Vagina (tissue), 2 donors: ENCODE data around the gene ZSWIM6. TPM values are rescaled to one million over a fixed set of nuclear protein-coding genes. Genes with fewer than 3 reads are reported as not detected.

Experiments used
- DNase-seq, 2 donors: peaks; one replicate each; pipeline ENCODE4 v3.0.0-alpha.2; 2017; ENCODE audit errors: extremely low spot score in 2 of 2
- H3K27ac ChIP-seq: fragments of 200-600 bp; sonication (generic); one replicate; pipeline ENCODE4 v1.5.1; 2019
- H3K27me3 ChIP-seq: fragments of 200-600 bp; sonication (generic); one replicate; pipeline ENCODE4 v1.5.1; 2019
- H3K36me3 ChIP-seq, 2 donors: fragments of 200-600 bp; sonication (generic); one replicate each; pipeline ENCODE4 v1.5.1; 2017 to 2019
- H3K4me1 ChIP-seq: fragments of 200-600 bp; sonication (generic); one replicate; pipeline ENCODE4 v1.5.1; 2019
- H3K4me3 ChIP-seq, 2 donors: fragments of 200-600 bp; sonication (generic); 1 replicate in 1 of 2; 2 replicates in 1 of 2; pipeline ENCODE4 v1.5.1; 2016 to 2019
- H3K9me3 ChIP-seq: fragments of 200-600 bp; sonication (generic); one replicate; pipeline ENCODE4 v1.5.1; 2019
- POLR2A ChIP-seq, 2 donors: fragments of 450-650 bp; IDR thresholded peaks; one replicate each; pipeline ENCODE4 v1.6.1; 2017; ENCODE audit warnings: antibody characterized with exemption in 2 of 2, mild to moderate bottlenecking in 2 of 2, moderate library complexity in 2 of 2
- POLR2AphosphoS5 ChIP-seq, 2 donors: sonication (generic); formaldehyde crosslinking; IDR thresholded peaks; one replicate each; pipeline ENCODE4 v1.9.0; 2017; ENCODE audit warnings: antibody characterized with exemption in 2 of 2, mild to moderate bottlenecking in 2 of 2, low read depth in 1 of 2; ENCODE audit not compliant: insufficient read depth in 1 of 2
- intact Hi-C: fragments of 100-400 bp; cut with DNase I; formaldehyde crosslinking; loops from one replicate; pipeline ENCODE4 v1.15.1; 2023
- total RNA-seq: library from RNA; depleted of rRNA; stranded (reverse); fragments of >200 nt; gene quantifications from one replicate; pipeline ENCODE4 v1.2.3, GENCODE V29; 2016
- TF ChIP-seq, protein P1 (sequence below), 3 experiments: fragments of 450-650 bp in 2 of 3; fragments of 200-600 bp in 1 of 3; sonication (generic) in 1 of 3; IDR thresholded peaks; one replicate each; pipeline ENCODE4 v1.5.1; 2017 to 2019; ENCODE audit warnings: antibody characterized with exemption in 3 of 3, mild to moderate bottlenecking in 2 of 3, moderate library complexity in 2 of 3

ZSWIM6 gene
- total RNA-seq, 1 donor from 2014 or later = 16.7 TPM

GRCh38 chr5:61354199-61354598, 22.1 kb downstream of the ZSWIM6 start:
- H3K27me3 ChIP-seq = no peaks in the 10 kb centered on the region
- no peak overlapping the region for H3K27ac ChIP-seq
- TF ChIP-seq, protein P1, sequence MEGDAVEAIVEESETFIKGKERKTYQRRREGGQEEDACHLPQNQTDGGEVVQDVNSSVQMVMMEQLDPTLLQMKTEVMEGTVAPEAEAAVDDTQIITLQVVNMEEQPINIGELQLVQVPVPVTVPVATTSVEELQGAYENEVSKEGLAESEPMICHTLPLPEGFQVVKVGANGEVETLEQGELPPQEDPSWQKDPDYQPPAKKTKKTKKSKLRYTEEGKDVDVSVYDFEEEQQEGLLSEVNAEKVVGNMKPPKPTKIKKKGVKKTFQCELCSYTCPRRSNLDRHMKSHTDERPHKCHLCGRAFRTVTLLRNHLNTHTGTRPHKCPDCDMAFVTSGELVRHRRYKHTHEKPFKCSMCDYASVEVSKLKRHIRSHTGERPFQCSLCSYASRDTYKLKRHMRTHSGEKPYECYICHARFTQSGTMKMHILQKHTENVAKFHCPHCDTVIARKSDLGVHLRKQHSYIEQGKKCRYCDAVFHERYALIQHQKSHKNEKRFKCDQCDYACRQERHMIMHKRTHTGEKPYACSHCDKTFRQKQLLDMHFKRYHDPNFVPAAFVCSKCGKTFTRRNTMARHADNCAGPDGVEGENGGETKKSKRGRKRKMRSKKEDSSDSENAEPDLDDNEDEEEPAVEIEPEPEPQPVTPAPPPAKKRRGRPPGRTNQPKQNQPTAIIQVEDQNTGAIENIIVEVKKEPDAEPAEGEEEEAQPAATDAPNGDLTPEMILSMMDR (IDR thresholded peaks at IDR 0.05) = no peak
- no peak for TF ChIP-seq POLR2A (IDR thresholded peaks at IDR 0.05)
- no peak for TF ChIP-seq POLR2AphosphoS5 (IDR thresholded peaks at IDR 0.05; ENCODE audit: insufficient read depth in 1 of 2, low read depth in 1 of 2)
- no peak for DNase-seq
- no peaks in the 10 kb centered on the region for H3K9me3 ChIP-seq
- H3K4me3 ChIP-seq = no peak overlapping the region
- H3K4me1 ChIP-seq = peaks cover 29% of the 10 kb centered on the region
- no peaks in the 10 kb centered on the region for H3K36me3 ChIP-seq
- intact Hi-C loops = no loop called here

- no peaks in the 10 kb centered on the region for H3K36me3 ChIP-seq
- intact Hi-C loops = loop anchor here (5.0 kb wide), 1 partner anchor 585 kb away; no protein-coding TSS in a partner anchor
- DNase-seq = no peak
- no peak overlapping the region for H3K27ac ChIP-seq
- H3K27me3 ChIP-seq = no peaks in the 10 kb centered on the region
- H3K4me1 ChIP-seq = peaks cover 12% of the 10 kb centered on the region
- no peaks in the 10 kb centered on the region for H3K9me3 ChIP-seq
- TF ChIP-seq, protein P1 (IDR thresholded peaks at IDR 0.05) = no peak
- TF ChIP-seq POLR2A (IDR thresholded peaks at IDR 0.05) (no peak), POLR2AphosphoS5 (IDR thresholded peaks at IDR 0.05; ENCODE audit: insufficient read depth in 1 of 2, low read depth in 1 of 2) (no peak)
- no peak overlapping the region for H3K4me3 ChIP-seq
Observed at GRCh38 chr5:61357745-61358144, 25.7 kb downstream of the ZSWIM6 start.

DNA sequence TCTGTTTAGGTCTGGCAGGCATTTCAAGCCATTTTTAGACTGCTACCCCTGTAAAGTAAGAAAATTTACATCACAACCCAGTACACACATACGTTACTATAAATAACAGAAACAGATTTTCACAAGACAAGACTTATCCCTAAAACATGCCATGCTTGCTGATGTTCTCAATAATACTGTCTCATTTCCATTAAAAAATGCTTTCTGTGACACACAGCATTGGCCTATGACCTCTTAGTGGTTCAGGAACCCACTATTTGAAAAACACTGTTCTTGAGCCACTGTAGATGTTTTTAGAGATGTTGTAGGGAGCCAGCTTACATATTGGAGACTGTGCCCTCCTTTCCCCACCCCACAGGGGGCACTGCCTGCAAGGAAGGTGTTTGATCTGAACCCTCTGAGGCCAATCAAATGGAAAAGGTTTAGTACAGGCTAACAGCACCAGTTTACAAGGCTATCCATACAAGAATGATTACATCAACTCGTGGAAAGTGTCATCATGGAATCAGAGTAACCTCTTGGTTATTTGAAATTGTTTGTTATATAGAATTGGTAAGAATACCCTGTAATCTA, 30.8 kb downstream of the ZSWIM6 start:
- intact Hi-C loops = no loop called here
- DNase-seq = no peak
- Histone ChIP-seq H3K27ac (no peak overlapping the region), H3K9me3 (no peaks in the 10 kb centered on the region), H3K27me3 (no peaks in the 10 kb centered on the region), H3K4me3 (no peak overlapping the region), H3K4me1 (peaks cover 3% of the 10 kb centered on the region), H3K36me3 (no peaks in the 10 kb centered on the region)
- TF ChIP-seq POLR2A (IDR thresholded peaks at IDR 0.05) (no peak), POLR2AphosphoS5 (IDR thresholded peaks at IDR 0.05; ENCODE audit: insufficient read depth in 1 of 2, low read depth in 1 of 2) (no peak)
- TF ChIP-seq, protein P1 (IDR thresholded peaks at IDR 0.05) = no peak

DNA sequence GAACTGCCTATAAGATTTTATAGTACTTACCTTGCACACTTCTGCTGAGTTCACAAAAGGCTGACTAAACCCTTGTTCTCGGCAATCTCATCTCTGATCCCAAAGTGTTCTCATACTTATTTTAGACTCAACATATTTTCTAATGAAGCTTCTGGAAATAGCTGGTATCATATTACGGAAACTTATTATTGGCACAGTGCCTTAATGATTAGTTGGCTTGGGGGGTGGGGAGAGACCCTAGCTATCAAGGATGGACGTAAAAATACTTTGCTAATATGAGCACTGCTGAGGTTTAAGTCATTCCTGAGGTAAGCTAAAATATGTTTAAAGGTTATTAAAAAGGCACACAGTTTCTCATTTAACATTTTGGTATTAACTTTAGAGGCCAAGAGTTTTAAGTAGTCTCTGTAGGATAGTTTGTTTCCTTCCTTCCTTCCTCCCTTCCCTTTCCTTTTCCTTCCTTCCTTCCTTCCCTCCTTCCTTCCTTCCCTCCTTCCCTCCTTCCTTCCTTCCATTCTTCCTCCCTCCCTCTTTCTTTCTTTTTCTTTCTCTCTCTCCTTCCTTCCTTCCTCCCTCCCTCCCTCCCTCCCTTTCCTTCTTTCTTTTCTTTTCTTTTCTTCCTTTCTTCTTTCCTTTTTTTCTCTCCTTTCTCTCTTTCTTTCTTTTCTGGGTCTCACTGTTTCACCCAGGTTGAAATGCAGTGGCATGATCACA, 31.5 kb downstream of the ZSWIM6 start:
- TF ChIP-seq, protein P1 (IDR thresholded peaks at IDR 0.05) = no peak
- TF ChIP-seq POLR2A (IDR thresholded peaks at IDR 0.05) (no peak), POLR2AphosphoS5 (IDR thresholded peaks at IDR 0.05; ENCODE audit: insufficient read depth in 1 of 2, low read depth in 1 of 2) (no peak)
- intact Hi-C loops = no loop called here
- Histone ChIP-seq H3K27me3 (no peaks in the 10 kb centered on the region), H3K9me3 (no peaks in the 10 kb centered on the region), H3K4me1 (peaks cover 3% of the 10 kb centered on the region), H3K27ac (no peak overlapping the region), H3K36me3 (no peaks in the 10 kb centered on the region), H3K4me3 (no peak overlapping the region)
- no peak for DNase-seq
